GM19239 (cell line): ENCODE data around the gene EFCAB13.
A peak's percentile ranks its signal among the peaks of the same experiment; 100 is the strongest.

Source experiments
- DNase-seq: peaks from one replicate; pipeline ENCODE4 v3.0.0; 2011; ENCODE audit warnings: low spot score; ENCODE audit not compliant: insufficient read length
- FAIRE-seq: peaks from 2 replicates; lab custom pipeline; 2011; peaks lifted over from hg19 to GRCh38; lab: Jason Lieb, UNC

EFCAB13 gene, protein sequence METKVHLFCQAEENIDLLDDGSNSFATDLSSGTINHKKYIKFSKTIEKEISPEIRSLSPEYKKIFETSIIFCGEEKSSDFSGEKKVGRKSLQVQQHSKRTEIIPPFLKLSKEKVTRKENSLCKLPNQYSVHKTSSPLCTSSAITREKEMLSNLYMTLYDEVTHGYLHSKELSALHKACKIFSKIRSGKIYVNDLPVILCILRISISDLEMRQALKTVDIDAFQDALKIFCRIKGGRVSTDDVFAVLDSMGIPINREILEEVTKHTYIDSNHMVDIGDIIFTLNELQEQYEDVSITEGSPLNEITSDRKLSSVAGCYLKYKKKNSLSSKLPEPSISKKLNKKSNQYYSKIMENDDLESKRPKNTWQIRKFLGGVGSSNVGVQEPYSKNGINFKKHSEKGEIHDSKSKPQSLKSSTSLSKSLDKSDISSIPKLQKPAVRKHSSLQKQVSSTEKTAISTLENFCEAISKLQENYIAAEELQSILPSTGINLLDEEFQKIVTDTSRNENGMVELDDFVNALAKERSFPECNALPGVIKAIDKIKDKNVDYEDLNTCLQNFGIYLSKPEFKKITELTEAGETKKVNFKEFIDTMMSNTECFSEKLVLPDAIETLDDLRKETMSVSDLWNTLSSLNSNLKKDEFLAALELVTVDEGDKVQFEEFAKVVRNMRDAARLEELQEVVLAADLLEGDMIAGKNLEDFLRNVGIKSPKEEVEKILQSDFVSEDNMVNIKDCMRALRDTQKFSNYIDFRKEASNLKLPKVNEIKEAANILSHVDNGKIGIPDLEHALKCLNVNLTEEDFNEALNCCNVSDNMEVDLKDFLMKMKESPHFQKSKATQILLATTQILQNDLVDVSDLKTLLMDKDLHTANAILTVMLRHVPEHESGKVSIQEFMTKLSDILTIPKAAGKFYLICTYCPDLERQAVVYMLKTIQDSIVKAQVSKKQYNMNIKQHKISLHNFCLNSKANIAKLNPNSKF

DNA sequence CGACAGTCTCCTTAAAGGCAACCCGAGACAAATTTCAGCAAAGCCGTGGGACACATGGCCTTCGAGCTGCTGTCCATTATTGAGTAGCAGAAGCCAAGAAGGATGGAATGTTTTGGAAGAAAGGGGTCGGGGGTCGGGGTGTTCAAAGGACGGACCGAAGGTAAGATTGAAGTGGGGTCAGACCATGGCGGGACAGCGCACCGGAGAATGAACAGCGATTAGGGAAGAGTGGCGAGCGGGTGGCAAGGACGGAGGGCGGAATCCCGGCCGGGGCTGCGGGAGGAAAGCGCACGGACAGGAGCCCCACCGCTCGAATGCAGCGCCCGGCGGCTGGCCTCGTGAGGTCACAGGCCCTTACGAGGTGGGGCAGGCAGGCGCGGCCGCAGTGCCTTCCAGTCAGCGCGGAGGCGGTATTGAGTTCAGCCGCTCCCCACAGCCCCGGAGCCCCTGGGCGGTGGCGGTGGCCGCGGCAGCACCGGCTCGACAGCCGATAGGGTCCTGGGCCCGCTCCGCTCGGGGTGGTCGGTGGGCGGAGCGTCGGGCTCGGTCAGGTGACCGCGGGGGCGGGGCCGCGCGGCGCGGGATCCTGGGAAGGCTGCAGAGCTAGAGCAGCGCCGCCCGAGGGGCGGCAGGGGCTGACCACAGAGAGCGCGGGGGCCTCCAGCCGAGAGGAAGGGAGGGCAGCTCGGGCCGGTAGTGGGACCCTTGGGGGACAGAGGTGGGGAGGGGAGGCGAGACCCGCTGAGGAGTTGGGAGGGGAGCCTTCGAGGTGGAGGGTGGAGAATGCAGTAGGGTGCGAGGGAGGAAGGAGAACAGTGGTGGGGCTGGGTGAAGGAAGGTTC, at the start of gene EFCAB13:
TSS of gene EFCAB13 (plus strand) at position 574 of the 842 bp plus-strand sequence. CDS start 4,399 bp downstream, outside the sequence.
- peak; percentile 67 for DNase-seq
- peak; percentile 39 for FAIRE-seq

DNA sequence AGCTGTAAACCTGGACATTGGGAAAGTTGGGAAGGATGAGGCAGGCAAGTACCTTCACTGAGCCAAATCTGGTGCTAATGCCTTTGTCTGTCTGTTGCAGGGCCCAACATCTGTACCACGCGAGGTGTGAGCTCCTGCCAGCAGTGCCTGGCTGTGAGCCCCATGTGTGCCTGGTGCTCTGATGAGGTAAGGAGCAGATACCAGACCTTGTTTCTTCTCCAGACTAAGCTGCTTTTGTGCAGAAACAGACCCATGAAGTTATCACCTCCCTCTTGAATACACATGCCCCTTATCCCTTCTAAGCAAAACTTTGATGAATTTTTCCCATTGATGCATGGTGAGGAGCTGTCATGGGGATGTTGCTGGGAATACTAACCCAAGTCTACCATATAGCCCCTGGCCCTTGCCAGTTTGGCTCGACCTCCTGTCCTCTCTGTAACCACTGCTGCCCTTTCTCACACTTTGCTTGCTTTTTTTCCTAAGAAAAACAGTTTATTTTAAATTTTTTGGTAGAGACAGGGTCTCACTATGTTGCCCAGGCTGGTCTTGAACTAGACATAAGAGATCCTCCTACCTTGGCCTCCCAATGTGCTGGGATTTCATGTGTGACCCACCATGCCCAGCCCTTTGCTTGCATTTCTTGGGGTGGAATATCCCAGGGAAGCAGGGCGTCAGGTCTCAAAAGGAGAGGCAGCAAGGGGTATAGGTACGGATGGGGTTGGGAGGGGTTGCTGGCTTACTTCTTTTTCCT, 49.3 kb upstream of the EFCAB13 start:
- DNase-seq (no peak), FAIRE-seq (no peak)

- FAIRE-seq: no peak
These were observed 48.3 kb upstream of the EFCAB13 start for GRCh38 chr17:47275245-47275984.

DNA sequence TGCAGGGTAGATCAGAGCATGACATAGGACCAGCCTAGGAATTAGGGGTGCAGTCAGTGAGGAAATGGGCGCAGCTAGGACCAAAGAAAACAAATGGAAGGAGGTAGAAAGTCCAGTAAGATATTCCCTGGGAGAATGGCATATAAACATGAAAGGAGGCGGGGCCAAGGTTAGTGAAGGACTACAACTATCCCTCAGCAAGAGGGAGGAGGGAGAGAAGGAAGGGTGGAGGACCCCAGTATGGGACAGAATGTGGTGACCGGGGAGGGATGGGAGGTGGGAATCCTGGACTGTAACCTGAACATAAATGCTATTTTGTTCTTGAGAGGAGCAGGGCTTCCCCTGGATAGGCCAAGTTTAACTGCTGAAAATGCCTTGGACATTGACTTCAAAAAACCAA, 47.3 kb upstream of the EFCAB13 start:
- DNase-seq: no peak
- no peak for FAIRE-seq

More at GRCh38 chr17:47275245-47275984, 48.3 kb upstream of the EFCAB13 start:
- DNase-seq: no peak

- DNase-seq (no peak), FAIRE-seq (no peak)
These were observed 46.9 kb upstream of the EFCAB13 start for GRCh38 chr17:47276868-47277267.

GRCh38 chr17:47277921-47278320, 45.8 kb upstream of the EFCAB13 start:
- FAIRE-seq: no peak
- no peak for DNase-seq

- DNase-seq (no peak), FAIRE-seq (peak; percentile 8)
These were observed 45.2 kb upstream of the EFCAB13 start for GRCh38 chr17:47278561-47278960.

GRCh38 chr17:47279062-47279801, 44.5 kb upstream of the EFCAB13 start:
- peak; percentile 97 for FAIRE-seq
- DNase-seq: peak; percentile 65

GRCh38 chr17:47280072-47280811, 43.5 kb upstream of the EFCAB13 start:
- DNase-seq: no peak
- FAIRE-seq: no peak

- FAIRE-seq: no peak
- no peak for DNase-seq
These were observed 42.5 kb upstream of the EFCAB13 start for GRCh38 chr17:47281216-47281615.

DNA sequence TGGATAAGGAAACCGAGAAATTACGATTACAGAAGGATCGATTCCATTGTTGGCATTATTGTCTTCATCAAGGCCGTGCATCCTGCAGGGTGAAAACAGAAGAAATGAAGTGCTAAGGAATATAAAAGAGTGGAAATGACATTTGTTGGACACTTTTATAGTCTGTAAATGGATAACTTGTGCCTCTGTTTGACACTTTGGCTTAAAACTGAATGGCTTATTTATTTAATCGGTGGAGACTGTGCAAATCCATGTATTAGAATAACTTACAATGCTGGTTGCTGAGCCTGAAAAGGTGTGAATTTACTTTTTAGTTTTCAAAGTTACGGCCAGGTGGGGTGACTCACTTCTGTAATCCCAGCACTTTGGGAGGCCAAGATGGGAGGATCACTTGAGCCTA, 38.8 kb upstream of the EFCAB13 start:
- no peak for DNase-seq
- FAIRE-seq: peak; percentile 55

GRCh38 chr17:47286198-47286914, 37.4 kb upstream of the EFCAB13 start:
- DNase-seq: peak; percentile 40
- peak; percentile 90 for FAIRE-seq

DNA sequence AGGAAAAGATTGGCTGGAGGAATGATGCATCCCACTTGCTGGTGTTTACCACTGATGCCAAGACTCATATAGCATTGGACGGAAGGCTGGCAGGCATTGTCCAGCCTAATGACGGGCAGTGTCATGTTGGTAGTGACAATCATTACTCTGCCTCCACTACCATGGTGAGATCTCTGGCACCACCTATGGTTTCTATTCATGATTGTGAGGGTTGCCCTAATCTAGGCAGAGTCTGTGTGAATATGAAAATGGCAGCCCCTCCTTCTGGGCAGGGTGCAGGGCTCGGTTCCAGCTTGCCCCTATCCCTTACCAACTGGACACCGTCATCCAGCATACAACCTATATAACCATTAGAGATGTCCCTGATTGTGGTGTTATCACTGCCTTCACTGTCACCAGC, 36.7 kb upstream of the EFCAB13 start:
- FAIRE-seq: peak; percentile 73
- no peak for DNase-seq

DNA sequence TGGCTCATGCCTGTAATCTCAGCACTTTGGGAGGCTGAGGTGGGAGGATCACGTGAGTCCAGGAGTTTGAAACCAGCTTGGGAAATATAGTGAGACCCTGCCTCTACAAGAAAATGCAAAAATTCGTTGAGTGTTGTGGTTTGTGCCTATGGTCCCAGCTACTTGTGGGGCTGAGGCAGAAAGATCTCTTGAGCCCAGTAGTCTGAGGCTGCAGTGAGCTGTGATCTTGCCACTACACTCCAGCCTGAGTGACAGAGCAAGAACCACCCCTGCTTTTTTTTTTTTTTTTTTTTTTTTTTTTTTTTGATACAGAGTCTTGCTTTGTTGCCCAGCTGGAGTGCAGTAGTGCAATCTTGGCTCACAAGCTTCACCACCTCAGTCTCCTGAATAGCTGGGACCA, 36.1 kb upstream of the EFCAB13 start:
- no peak for FAIRE-seq
- no peak for DNase-seq

GRCh38 chr17:47288531-47289116, 35.1 kb upstream of the EFCAB13 start:
- no peak for FAIRE-seq
- DNase-seq: no peak

GRCh38 chr17:47289302-47289701, 34.5 kb upstream of the EFCAB13 start:
- no peak for DNase-seq
- no peak for FAIRE-seq
